HepG2 (cell line): ENCODE results near the gene DDIAS. TPM values are rescaled to one million over a fixed set of nuclear protein-coding genes. Genes with fewer than 3 reads are reported as not detected.

Experiments
- ASH2L ChIP-seq: fragments of 300-600, 200-600 bp; sonication (generic); IDR thresholded peaks from 2 replicates; pipeline ENCODE4 v1.7.0; 2017; ENCODE audit warnings: low read depth, mild to moderate bottlenecking, moderate library complexity, mixed read lengths, low read length; ENCODE audit not compliant: insufficient read length
- HNF4G ChIP-seq, 2 experiments: sonication (generic) in 1 of 2; formaldehyde crosslinking in 1 of 2; IDR thresholded peaks; 2 replicates each; pipeline versions ENCODE4 v1.4.0 to v1.6.1; 2011 to 2020; ENCODE audit warnings: borderline replicate concordance in 2 of 2, low read depth in 2 of 2, mild to moderate bottlenecking in 2 of 2, low read length in 1 of 2, missing genetic modification reagents in 1 of 2, moderate library complexity in 1 of 2
- KDM1A ChIP-seq: IDR thresholded peaks from 2 replicates; pipeline ENCODE4 v1.6.1; 2016; ENCODE audit warnings: missing compliant biosample characterization
- KMT2B ChIP-seq: IDR thresholded peaks from 2 replicates; pipeline ENCODE4 v1.6.1; 2016; ENCODE audit warnings: missing genetic modification reagents, missing compliant biosample characterization
- MLLT10 ChIP-seq: sonication (generic); formaldehyde crosslinking; IDR thresholded peaks from 2 replicates; pipeline ENCODE4 v1.4.0; 2020; ENCODE audit warnings: missing genetic modification reagents
- REXO4 ChIP-seq: sonication (generic); formaldehyde crosslinking; IDR thresholded peaks from 2 replicates; pipeline ENCODE4 v1.8.0; 2022; ENCODE audit warnings: missing genetic modification reagents, mild to moderate bottlenecking, borderline replicate concordance
- TEAD2 ChIP-seq: sonication (generic); formaldehyde crosslinking; IDR thresholded peaks from 2 replicates; pipeline ENCODE4 v1.9.0; 2021; ENCODE audit warnings: missing genetic modification reagents
- TFAP4 ChIP-seq: sonication (generic); IDR thresholded peaks from 2 replicates; pipeline ENCODE4 v1.6.1; 2016; ENCODE audit warnings: low read depth, borderline replicate concordance
- THRA ChIP-seq: sonication (generic); formaldehyde crosslinking; IDR thresholded peaks from 2 replicates; pipeline ENCODE4 v1.4.0; 2020; ENCODE audit warnings: missing genetic modification reagents, borderline replicate concordance
- ZNF407 ChIP-seq: sonication (generic); formaldehyde crosslinking; IDR thresholded peaks from one replicate; pipeline ENCODE4 v1.5.1; 2020; ENCODE audit warnings: mild to moderate bottlenecking, missing genetic modification reagents; ENCODE audit errors: not compliant biosample characterization
- ZNF451 ChIP-seq: sonication (generic); formaldehyde crosslinking; IDR thresholded peaks from 2 replicates; pipeline ENCODE4 v1.5.0; 2020; ENCODE audit warnings: mild to moderate bottlenecking, missing genetic modification reagents
- ZNF501 ChIP-seq: sonication (generic); formaldehyde crosslinking; IDR thresholded peaks from 2 replicates; pipeline ENCODE4 v1.5.1; 2020; ENCODE audit warnings: mild to moderate bottlenecking, moderate library complexity, missing genetic modification reagents
- ZNF704 ChIP-seq: sonication (generic); formaldehyde crosslinking; IDR thresholded peaks from 2 replicates; pipeline ENCODE4 v1.8.1; 2023; ENCODE audit warnings: mild to moderate bottlenecking, inconsistent platforms, moderate library complexity, missing genetic modification reagents, borderline replicate concordance
- ZNF850 ChIP-seq: sonication (generic); formaldehyde crosslinking; conservative IDR thresholded peaks from 2 replicates; pipeline ENCODE4 v1.9.0; 2021; ENCODE audit warnings: mild to moderate bottlenecking, missing genetic modification reagents
- ZSCAN20 ChIP-seq: sonication (generic); formaldehyde crosslinking; IDR thresholded peaks from 2 replicates; pipeline ENCODE4 v1.4.0; 2020; ENCODE audit warnings: missing genetic modification reagents, mild to moderate bottlenecking, borderline replicate concordance
- ZSCAN30 ChIP-seq: sonication (generic); formaldehyde crosslinking; IDR thresholded peaks from 2 replicates; pipeline ENCODE4 v1.5.0; 2020; ENCODE audit warnings: mild to moderate bottlenecking, missing genetic modification reagents
- polyA plus RNA-seq, 8 experiments: library from polyadenylated mRNA; depleted of rRNA in 3 of 8; stranded (reverse) in 7 of 8; unstranded in 1 of 8; fragments of >200 nt; fragmentation: Illumina TruSeq in 4 of 8; extraction: Trizol in 4 of 8; gene quantifications; 2 replicates each; pipeline versions ENCODE4 v1.2.1 to v1.2.3, GENCODE V29; 2011 to 2016; ENCODE audit warnings: low read depth in 4 of 8, missing spikeins in 1 of 8, mixed read lengths in 1 of 8; ENCODE audit not compliant: insufficient read depth in 1 of 8
- total RNA-seq, 5 experiments: library from RNA; depleted of rRNA; stranded (reverse); fragments of >200 nt; fragmentation: Illumina TruSeq; extraction: Trizol; gene quantifications; 2 replicates each; pipeline ENCODE4 v1.2.3, GENCODE V29; 2016; ENCODE audit warnings: low read depth in 1 of 5

Gene DDIAS
- total and polyA plus RNA-seq, 2 of the 13 experiments (the other 11 are each of a cell fraction or from before 2014, with no cell fraction given), result 3.5 to 13.0 TPM

GRCh38 chr11:82901165-82901921, at the start of gene DDIAS (continued):
- TF ChIP-seq ZSCAN20 (CRISPR knock-in tag), result no peak
- TF ChIP-seq TFAP4, result peak; percentile 43; the same call in 1 of the 2 replicates
- no peak for TF ChIP-seq ASH2L
- no peak for TF ChIP-seq TEAD2 (CRISPR knock-in tag)
- TF ChIP-seq ZSCAN30 (CRISPR knock-in tag), result no peak
- peak; percentile 45 for TF ChIP-seq ZNF407 (CRISPR knock-in tag)
- TF ChIP-seq ZNF704 (CRISPR knock-in tag), result peak; percentile 50; the same call in 1 of the 2 replicates
- TF ChIP-seq THRA (CRISPR knock-in tag), result peak; percentile 23; the same call in 1 of the 2 replicates
- TF ChIP-seq ZNF451 (CRISPR knock-in tag), result no peak
- peak; percentile 74; the same call in 1 of the 2 replicates for TF ChIP-seq KMT2B (CRISPR knock-in tag)
- TF ChIP-seq HNF4G (IDR thresholded peaks at IDR 0.05; ENCODE audit: borderline replicate concordance, low read depth, low read length), result no peak
- TF ChIP-seq HNF4G (CRISPR knock-in tag; IDR thresholded peaks at IDR 0.05; ENCODE audit: borderline replicate concordance, low read depth), result 0 out of 2 replicates have a peak, but pooled peaks have one; percentile 35
- TF ChIP-seq ZNF850, result 0 out of 2 replicates have a peak, but pooled peaks have one; percentile 67
- TF ChIP-seq REXO4 (CRISPR knock-in tag), result no peak
- no peak for TF ChIP-seq KDM1A
- no peak for TF ChIP-seq MLLT10 (CRISPR knock-in tag)
- TF ChIP-seq ZNF501 (CRISPR knock-in tag), result no peak
